Smooth muscle cell (in vitro differentiated cells): Measurements from ENCODE around the gene ANKRD13D. TPM values are rescaled to one million over a fixed set of nuclear protein-coding genes. Genes with fewer than 3 reads are reported as not detected.

Experiments
- DNase-seq: peaks from one replicate; lab custom pipeline; 2025; ENCODE audit not compliant: unreplicated experiment; lab: John Stamatoyannopoulos, UW
- H2AFZ ChIP-seq: fragments of 200-600 bp; sonication (generic); 2 replicates; pipeline ENCODE4 v1.6.0; 2016; ENCODE audit warnings: antibody characterized with exemption, low read depth, mild to moderate bottlenecking
- H3F3A ChIP-seq: fragments of 200-600 bp; sonication (generic); 2 replicates; pipeline ENCODE4 v1.6.0; 2017; ENCODE audit warnings: antibody characterized with exemption, low read depth
- H3K27ac ChIP-seq: fragments of 200-600 bp; sonication (generic); 2 replicates; pipeline ENCODE4 v1.5.1; 2016; ENCODE audit warnings: low read depth, mild to moderate bottlenecking
- H3K27me3 ChIP-seq: fragments of 200-600 bp; sonication (generic); 2 replicates; pipeline ENCODE4 v1.6.1; 2016; ENCODE audit warnings: low read depth, mild to moderate bottlenecking
- H3K36me3 ChIP-seq: fragments of 200-600 bp; sonication (generic); 2 replicates; pipeline ENCODE4 v1.5.1; 2016; ENCODE audit warnings: low read depth
- H3K4me1 ChIP-seq: fragments of 200-600 bp; sonication (generic); 2 replicates; pipeline ENCODE4 v1.5.1; 2016; ENCODE audit warnings: low read depth
- H3K4me2 ChIP-seq: fragments of 200-600 bp; sonication (generic); 2 replicates; pipeline ENCODE4 v1.6.0; 2016; ENCODE audit warnings: mild to moderate bottlenecking
- H3K4me3 ChIP-seq: fragments of 200-600 bp; sonication (generic); 2 replicates; pipeline ENCODE4 v1.5.1; 2016; ENCODE audit warnings: mild to moderate bottlenecking
- H3K79me2 ChIP-seq: fragments of 200-600 bp; sonication (generic); 2 replicates; pipeline ENCODE4 v1.6.0; 2016; ENCODE audit warnings: low read depth, mild to moderate bottlenecking
- H3K9ac ChIP-seq: fragments of 200-600 bp; sonication (generic); 2 replicates; pipeline ENCODE4 v1.6.0; 2016; ENCODE audit warnings: low read depth
- H3K9me3 ChIP-seq: fragments of 200-600 bp; sonication (generic); replicated peaks from 2 replicates; pipeline ENCODE4 v1.5.1; 2016; ENCODE audit warnings: low read depth
- H4K20me1 ChIP-seq: fragments of 200-600 bp; sonication (generic); 2 replicates; pipeline ENCODE4 v1.6.0; 2016; ENCODE audit warnings: low read depth
- CTCF ChIP-seq: fragments of 200-600 bp; sonication (generic); IDR thresholded peaks from 2 replicates; pipeline ENCODE4 v1.5.1; 2017; ENCODE audit warnings: borderline replicate concordance, mild to moderate bottlenecking, antibody characterized with exemption; ENCODE audit not compliant: insufficient read depth, poor library complexity, severe bottlenecking
- WGBS: methylation state at CpG from one replicate; pipeline ENCODE4 v1.1.7; 2016; ENCODE audit warnings: low lambda C conversion rate; 5-methylcytosine and 5-hydroxymethylcytosine counted together
- polyA plus RNA-seq: library from polyadenylated mRNA; unstranded; fragments of >200 nt; fragmentation: Nextera tagmentation; extraction: Ambion mirVana; gene quantifications from 2 replicates; pipeline ENCODE4 v1.2.1, GENCODE V29; 2016
- total RNA-seq: library from RNA; depleted of rRNA; stranded (reverse); fragments of >200 nt; gene quantifications from 2 replicates; pipeline ENCODE4 v1.2.3, GENCODE V29; 2014

Gene ANKRD13D
- total and polyA plus RNA-seq, 2 experiments from 2014 or later: 34.7 to 52.0 TPM

- Histone ChIP-seq H3K27ac (no peak overlapping the region), H3K9me3 (no peaks in the 10 kb centered on the region), H3K4me2 (peak overlapping the region; percentile 88), H4K20me1 (peaks cover 2% of the 10 kb centered on the region), H3K4me1 (peaks cover 12% of the 10 kb centered on the region), H2AFZ (no peak overlapping the region), H3F3A (no peaks in the 10 kb centered on the region), H3K79me2 (no peaks in the 10 kb centered on the region), H3K36me3 (no peaks in the 10 kb centered on the region), H3K27me3 (no peaks in the 10 kb centered on the region), H3K9ac (no peak overlapping the region), H3K4me3 (peak overlapping the region; percentile 94)
- TF ChIP-seq CTCF: no peak
- DNase-seq: no peak
- 81% methylated on average over 14 of the region's 14 CpGs for WGBS
Measured at GRCh38 chr11:67304511-67305113, 15.5 kb downstream of the ANKRD13D start.

DNA sequence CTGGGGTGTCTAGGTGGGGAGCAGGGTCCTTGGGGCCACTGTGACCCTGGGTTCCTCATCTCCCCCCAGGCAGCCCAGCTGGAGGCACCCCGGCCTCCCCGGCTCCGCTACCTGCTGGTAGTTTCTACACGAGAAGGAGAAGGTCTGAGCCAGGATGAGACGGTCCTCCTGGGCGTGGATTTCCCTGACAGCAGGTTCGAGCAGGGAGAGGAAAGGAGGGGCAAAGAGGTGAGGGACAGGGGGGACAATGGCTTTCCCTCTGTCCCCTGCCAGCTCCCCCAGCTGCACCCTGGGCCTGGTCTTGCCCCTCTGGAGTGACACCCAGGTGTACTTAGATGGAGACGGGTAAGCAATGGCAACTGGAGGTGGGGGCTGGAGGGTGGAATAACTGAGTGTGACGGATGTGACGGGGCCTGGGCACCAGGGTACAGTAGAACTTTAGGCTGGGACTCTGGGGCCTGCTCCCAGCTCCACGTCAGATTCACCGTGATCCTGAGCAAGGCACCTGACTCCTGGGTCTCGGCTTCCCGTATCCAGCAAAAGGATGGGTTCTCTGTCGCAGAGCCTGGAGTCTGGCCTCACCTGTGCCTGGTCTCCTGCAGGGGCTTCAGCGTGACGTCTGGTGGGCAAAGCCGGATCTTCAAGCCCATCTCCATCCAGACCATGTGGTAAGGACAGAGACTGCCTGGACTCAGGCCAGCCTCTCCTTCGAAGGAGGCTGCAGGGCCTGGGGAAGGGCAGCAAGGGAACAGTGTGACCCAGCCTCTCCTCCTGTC, 17.9 kb downstream of the ANKRD13D start:
- no peak overlapping the region for H3K4me3 ChIP-seq
- H3K79me2 ChIP-seq: no peaks in the 10 kb centered on the region
- H3K9me3 ChIP-seq: no peaks in the 10 kb centered on the region
- no peak overlapping the region for H3K27ac ChIP-seq
- H3K36me3 ChIP-seq: no peaks in the 10 kb centered on the region
- WGBS: 97% methylated on average over 19 of the region's 19 CpGs
- no peaks in the 10 kb centered on the region for H3K27me3 ChIP-seq
- DNase-seq: no peak
- no peaks in the 10 kb centered on the region for H4K20me1 ChIP-seq
- no peak overlapping the region for H3K4me2 ChIP-seq
- no peak overlapping the region for H2AFZ ChIP-seq
- H3K4me1 ChIP-seq: peaks cover 7% of the 10 kb centered on the region
- H3F3A ChIP-seq: no peaks in the 10 kb centered on the region
- H3K9ac ChIP-seq: no peak overlapping the region
- TF ChIP-seq CTCF: no peak

GRCh38 chr11:67307545-67308001, 18.5 kb downstream of the ANKRD13D start:
- H3K27ac ChIP-seq: no peak overlapping the region
- no peaks in the 10 kb centered on the region for H4K20me1 ChIP-seq
- TF ChIP-seq CTCF: no peak
- H3K27me3 ChIP-seq: no peaks in the 10 kb centered on the region
- no peaks in the 10 kb centered on the region for H3K9me3 ChIP-seq
- peaks cover 1% of the 10 kb centered on the region for H3K4me1 ChIP-seq
- no peak overlapping the region for H3K4me2 ChIP-seq
- H3K79me2 ChIP-seq: no peaks in the 10 kb centered on the region
- H2AFZ ChIP-seq: no peak overlapping the region
- no peak overlapping the region for H3K4me3 ChIP-seq
- DNase-seq: no peak
- H3F3A ChIP-seq: no peaks in the 10 kb centered on the region
- H3K36me3 ChIP-seq: no peaks in the 10 kb centered on the region
- H3K9ac ChIP-seq: no peak overlapping the region
- 98% methylated on average over 12 of the region's 12 CpGs for WGBS
